ENCODE measurements around the gene RBMS1.
"Not testable (repeated sequence)": the region's sequence is repeated elsewhere in the genome, so short reads cannot be mapped to it uniquely, and the experiment has no call there.

The RBMS1 gene

DNA sequence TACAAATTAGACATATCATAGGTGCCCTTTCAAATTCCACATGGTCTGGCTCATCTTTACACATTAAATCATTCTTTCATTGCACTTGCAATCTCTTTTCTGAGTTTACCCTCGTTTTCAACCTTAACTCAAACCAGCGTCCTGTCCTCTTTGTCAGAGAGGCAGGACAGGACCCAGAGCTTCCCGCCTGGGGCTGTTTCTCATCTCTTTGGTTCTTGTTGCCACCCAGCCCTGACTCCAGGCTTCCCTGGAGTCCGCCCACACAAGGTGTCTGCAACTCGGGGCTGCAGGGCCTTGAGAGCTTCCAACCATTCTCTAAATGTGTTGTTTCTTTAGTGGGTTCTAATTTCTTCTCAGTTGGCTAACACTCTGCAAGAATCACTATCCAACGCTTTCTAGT is 24.4 kb downstream of the RBMS1 start:
- no peak for DNase-seq

DNA sequence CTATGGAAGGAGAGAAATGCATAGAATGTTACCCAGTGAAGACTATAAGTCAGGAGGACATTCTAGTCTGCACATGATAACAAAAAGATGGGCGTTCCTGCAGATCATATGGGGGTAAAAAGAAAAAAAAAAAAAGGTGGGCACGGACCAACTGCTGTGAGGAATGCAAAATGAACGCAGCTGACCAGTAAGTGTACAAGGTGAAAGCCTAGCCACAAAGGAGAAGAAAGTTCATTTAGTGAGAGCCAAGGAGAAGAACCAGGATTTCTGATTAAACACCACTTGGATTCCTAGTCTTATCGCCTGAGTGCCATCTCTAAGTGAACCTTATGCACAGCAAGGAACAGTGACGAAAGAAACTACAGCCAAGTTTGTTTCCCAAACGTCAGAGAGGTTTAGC is 26.5 kb downstream of the RBMS1 start:
- DNase-seq = no peak

DNA sequence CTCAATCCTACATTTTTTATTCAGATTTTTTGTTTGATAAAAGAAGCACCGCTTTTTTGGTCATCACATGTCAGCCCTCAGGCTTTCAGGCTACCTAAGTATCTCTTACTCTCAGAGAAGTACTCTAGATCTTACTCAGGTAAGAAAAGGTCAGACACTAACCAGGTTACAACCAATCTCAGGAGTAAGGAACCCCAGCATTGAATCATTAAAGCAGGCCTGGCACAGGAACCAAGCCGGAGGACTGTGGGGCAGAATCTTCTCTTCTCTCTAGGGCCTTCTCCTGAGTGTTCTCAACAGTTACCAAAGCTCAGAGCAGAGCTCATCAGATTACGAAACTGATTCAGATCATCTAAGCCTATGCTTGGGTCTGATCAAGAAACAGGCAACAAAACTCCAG is 28.2 kb downstream of the RBMS1 start:
- no peak for DNase-seq

DNA sequence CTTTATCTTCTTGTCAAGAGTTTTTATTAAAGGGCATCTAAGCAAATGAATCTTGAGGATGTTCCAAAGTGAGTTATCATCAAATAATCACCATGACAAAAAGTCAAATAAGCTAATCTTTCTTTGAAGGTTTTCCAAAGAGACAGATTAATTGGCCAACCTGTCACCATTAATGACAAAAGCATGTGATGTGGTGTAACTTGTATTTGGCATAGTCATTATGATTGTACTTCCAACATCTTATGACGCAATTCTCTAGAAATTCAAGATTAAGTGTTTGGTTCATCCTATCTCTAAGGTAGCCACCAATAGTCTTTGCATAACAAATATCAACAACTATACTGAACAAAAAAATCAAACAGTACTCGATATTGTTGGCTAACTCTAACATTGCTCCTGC is 28.6 kb downstream of the RBMS1 start:
- no peak for DNase-seq

DNA sequence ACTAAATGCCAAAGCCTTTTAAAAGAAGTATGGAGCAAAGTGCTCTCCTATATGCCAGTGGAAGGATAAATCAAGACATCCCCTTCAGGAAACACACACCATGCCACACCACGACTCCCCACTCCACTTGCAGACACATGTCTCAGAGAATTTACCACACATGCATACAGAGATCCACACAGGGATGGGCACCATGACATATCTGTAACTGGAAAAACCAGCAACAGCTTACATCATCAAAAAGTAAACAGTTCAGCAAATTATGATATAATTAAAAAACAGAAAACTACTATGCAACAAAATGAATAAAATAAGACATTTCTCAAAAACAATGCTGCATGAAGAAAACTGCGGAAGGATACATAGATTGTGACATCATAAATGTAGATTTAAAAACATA is 29.6 kb downstream of the RBMS1 start:
- no peak for DNase-seq

DNA sequence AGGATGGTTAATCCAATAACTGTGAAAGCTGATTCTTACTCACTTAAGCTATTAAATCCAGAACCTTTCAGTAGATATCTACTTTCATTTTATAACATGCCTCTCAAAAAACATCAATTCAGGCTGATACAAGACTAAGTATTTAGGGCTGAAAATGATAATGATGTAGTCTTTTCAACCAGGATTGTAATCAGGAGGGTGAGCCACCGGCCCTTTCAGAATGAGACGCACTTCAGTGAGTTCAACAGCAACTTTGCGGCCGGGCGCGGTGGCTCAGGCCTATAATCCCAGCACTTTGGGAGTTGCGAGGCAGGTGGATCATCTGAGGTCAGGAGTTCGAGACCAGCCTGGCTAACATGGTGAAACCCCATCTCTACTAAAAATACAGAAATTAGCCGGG is 30.4 kb downstream of the RBMS1 start:
- no peak for DNase-seq

DNA sequence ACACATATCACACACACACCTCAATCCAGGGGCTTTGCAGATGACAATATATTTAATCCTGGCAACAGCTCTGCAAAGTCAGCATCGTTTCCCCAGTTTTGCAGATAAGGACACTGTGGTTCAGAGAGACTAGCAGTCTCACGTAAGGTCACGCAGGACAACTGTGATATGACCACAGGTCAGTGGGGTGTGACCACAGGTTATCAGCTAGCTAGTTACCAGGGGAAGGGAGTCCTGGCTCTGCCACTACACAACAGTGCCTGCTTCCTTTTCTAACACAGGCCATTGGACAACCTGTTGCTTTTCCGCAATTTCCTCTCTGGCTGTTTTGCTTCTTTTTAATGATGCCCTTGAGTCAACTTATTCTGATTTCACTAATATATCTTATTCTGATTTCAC is 33.3 kb downstream of the RBMS1 start:
- DNase-seq = no peak

DNA sequence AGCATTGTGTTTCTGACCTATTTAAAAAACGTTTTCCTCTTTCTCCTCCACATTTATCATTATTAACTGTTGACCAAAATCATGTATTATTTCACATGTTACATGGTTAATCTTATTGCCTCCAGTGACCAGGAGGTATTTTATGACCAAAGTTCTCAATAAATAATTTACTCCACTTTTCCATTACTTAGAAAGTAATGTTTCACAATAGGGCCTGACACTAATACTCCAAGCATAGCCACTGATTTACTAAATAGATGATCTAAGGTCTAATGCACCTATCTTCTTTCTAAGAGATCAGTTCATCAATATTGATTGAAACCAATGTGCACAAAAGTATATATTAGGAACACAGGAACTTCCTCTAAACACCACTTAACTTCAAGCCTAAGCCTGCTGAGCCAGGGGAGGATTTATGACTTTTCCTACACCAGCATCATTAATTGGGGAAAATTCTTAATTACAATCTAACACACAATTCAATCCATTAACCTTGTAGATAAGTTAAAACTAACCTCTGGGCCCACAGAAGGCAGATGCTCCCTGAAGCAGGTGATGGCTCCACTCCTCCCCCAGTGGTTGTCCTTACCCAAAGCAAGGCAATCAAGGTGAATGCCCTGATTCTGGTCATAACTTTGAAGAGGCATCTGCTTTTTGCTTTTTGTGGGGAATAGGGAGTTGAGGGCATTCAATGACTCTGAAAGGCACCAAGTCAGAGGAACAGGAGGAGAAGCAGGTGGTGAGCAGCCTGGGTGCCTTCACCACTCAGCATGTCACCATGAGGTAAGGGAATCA is 33.9 kb downstream of the RBMS1 start:
- DNase-seq = no peak

DNA sequence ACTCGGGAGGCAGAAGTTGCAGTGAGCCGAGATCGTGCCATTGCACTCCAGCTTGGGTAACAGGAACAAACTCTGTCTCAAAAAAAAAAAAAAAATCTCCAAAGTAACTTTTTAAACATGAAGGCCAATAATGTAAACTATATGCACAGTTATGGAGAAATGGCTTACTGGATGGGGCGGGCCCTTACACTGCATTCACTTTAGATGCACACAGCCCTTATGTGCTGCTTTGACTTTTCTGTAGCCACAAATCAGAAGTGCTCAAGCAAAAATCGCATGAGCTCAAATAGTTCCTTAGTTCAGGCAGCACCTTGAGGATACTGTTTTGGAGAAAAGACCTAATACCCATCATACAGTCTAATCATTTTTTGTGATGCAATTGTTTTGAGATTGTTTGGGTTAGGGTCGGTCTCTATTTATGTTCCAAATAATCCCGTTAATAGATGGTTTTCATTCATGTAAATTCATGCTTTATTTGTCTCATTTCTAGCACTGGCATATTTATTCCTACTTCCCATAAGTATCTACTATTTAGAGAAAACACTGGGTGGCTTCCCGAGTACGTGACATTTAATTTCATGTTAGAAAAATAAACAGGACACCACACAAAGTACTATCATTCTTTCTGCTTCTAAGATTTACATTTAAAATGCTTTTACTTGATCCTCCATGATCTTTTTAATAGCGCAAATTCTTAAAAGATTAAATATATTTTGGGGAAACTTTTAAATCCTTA is 34.7 kb downstream of the RBMS1 start:
- no peak for DNase-seq

DNA sequence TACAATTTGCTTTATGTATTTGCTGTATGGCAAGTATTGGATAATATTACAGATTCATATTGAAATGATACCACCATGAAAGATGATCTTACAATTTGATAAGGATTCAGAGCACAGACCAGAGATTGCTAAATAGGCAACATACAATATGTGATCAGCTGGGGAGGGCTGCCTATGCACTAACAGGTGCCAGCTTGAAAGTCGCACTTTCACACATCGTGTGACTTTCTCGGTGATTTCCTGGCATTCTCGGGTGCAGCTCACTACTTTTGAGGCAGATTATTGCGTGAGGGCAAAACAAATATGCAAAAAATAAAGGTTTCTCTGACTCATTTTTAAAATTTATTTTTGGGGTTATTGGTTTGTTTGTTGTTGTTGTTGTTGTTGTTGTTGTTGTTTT is 36.0 kb downstream of the RBMS1 start:
- no peak for DNase-seq

DNA sequence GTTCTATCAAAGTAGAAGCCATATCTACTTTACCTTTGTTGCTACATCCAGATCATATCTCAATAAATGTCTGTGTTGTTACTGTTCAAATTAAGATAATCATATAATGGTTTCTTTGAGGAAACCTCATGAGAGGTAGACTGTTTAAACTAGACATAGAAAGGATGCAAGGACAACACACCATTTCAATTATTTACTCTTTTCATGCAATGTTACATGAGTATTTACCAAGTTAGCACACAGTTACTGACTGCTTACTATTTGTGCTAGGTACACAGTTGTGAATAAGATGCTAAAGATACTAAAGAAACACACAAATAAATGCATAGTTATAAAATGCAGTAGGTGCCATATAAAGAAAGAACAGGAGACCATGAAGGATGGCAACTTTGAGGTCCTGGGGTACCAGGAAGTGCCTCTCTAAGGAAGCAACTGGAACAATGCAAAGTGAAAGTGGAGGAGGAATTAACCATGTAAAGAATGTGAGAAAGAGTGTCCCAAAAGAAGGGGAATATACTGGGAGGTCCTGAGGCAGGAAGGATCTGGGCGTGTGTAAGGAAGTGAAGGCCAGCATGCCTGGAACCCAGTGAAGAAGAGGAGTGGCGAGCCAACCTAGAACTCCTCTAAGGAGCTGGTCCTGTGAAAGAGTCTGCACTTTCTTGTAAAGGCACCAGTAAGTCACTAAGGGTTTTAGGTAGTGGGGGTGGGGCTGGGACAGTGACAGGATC is 39.4 kb downstream of the RBMS1 start:
- no peak for DNase-seq

DNA sequence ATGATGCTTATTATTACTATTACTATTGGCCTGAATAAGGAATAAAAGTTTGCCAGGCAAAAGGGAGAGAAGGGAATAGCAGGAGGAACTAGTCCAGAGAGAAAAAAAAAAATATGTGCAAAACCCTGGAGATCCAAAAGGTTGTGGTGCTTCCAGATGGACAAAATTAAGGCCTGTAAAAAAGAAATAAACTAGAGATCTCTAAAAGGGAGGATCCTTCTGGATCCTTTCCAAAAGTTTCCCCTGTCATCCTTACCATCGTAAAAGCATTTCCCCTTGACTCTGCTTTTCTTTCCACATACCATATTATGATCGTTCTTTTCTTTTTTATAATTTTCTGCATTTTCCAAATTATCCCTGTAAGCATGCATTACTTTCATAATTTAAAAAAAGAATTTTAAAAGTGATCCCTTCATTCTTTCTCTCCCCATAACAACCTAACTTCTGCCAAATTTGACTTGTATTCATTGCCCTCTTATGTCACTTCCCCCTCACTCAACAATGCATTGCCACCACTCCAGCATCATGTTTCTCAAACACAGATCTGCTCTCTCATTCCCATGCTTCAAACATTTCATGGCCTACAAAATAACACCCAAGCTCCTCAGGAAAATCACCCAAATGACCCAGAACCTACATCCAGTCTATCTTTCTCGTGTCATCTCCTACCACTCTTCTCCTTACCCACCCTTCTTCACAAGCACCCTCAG is 40.3 kb downstream of the RBMS1 start:
- DNase-seq = no peak

DNA sequence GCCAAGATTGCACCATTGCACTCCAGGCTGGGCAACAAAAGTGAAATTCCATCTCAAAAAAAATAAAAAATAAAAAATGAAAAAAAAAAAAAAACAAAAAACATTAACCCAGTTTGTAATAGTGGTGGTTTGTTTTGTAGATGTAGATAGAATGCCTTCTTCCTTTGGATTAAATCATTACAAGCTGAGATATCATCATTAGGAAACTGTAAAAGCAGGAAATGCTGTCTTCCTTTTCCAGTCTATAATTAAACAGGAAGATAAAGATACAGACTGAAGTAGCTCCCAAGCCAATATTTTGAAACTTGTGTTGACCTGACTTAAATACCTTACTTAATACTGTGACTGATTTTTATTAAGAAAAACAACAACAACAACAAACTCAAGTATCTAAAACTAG is 43.1 kb downstream of the RBMS1 start:
- no peak for DNase-seq

DNA sequence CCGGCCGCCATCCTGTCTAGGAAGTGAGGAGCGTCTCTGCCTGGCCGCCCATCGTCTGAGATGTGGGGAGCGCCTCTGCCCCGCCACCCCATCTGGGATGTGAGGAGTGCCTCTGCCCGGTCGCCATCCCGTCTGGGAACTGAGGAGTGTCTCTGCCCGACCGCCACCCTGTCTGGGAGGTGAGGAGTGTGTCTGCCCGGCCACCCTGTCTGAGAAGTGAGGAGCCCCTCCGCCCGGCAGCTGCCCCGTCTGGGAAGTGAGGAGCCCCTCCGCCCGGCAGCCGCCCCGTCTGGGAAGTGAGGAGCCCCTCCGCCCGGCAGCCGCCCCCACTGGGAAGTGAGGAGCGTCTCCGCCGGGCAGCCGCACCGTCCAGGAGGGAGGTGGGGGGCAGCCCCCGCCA is 44.8 kb downstream of the RBMS1 start:
- DNase-seq = not testable (repeated sequence)

DNA sequence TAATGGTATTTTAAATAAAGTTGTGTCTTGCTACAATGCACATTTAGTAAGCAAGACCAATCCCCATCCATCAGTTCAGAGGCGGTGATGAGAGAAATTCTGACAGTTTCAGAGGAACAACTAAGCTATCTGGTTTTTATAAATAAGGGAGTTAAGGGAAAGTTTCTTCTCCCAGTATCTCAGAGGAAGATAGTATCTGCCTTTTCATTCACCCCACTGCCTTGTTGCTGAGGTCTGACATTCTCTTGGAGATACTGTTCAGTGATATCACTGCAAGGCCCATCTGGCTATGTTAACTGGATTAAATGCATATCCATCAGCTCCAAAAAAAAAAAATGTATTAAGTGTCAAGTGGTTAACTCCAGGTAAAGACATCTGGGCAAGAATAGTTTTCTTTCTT is 47.9 kb downstream of the RBMS1 start:
- DNase-seq = no peak

DNA sequence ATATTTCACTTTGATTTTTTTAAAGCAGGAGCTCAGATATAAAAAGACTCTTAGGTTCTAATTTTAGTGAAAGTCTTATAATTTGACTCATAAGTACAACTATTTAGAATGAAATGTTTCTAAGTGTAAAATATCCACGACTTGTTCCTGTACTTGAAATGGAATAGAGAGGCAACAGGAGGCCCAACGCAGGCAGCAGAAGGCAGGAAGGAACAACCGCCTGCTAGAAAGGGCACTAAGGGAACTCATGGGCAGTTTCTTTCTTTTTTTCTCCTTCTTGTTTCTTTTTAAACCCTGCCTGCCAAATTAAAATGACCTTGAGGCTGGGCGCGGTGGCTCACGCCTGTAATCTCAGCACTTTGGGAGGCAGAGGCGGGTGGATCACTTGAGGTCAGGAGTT is 51.0 kb downstream of the RBMS1 start:
- no peak for DNase-seq

DNA sequence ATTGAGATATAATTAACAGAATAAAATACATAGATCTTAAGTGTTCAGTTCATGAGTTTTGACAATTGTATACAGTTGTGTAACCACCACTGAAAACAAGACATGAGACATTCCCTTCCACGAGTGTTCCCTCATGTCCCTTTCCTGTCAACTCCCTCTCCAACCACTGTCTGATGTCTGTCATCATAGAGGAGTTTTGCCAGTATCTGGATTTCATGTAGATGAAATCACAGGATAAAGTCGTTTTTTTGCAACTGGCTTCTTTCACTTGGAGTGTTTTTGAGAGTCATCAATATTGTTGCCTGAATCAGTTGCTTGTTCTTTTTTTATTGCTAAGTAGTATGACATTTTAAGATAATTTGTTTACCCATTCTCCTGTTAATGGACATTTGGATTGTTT is 52.7 kb downstream of the RBMS1 start:
- no peak for DNase-seq

DNA sequence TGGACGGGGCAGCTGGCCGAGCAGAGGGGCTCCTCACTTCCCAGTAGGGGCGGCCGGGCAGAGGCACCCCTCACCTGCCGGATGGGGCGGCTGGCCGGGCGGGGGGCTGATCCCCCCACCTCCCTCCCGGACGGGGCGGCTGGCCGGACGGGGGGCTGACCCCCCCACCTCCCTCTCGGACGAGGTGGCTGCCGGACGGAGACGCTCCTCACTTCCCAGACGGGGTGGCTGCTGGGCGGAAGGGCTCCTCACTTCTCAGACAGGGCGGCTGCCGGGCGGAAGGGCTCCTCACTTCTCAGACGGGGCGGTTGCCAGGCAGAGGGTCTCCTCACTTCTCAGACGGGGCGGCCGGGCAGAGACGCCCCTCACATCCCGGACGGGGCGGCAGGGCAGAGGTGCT is 54.6 kb downstream of the RBMS1 start:
- not testable (repeated sequence) for DNase-seq

DNA sequence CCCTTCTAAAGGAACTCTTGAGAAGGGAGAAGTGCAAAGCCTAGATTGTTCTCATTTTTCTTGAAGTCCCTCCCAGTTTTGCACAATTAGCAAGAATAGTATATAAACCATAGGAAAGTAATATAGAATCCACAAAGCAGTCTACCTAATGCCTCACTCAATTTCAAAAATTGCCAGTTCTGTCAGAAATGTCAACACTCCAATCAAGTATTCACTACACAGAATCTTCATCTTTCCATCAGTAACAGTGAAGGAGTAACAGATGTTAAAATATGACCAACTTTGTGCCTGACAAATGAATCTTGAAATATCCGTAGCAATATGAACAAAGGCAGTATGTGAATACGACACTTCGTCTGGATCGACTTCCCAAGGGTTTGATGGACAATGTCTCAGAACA is 56.3 kb downstream of the RBMS1 start:
- DNase-seq = no peak

DNA sequence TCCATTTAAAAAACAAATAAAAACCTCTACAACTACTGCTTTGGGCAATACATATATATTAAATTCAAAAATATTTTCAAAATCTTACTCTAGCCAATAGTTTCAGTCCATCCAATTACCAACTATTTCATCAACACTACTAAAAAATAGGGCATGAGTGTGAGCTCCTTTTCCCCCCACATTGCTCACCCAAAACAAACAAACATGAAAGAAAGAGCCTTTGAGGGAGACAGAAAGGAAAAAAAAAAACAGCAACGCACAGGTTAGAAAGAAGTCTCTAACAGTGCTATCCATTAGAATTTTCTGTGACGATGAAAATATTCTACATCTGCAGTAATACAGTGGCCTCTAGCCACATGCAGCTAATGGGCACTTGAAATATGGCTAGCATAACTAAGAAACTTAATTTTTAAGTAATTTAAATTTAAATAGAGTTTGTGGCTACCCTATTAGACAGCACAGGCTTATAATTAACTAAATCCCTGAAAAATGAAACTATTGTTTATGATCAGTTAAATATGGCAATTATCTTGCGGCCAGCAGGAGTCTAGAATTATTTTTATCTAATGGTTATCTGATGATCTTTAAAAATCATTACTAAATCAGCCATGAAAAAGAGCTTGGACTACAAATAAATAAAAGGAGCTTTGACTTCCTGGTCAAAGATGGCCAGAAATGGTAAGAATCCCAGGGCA is 59.2 kb downstream of the RBMS1 start:
- DNase-seq = no peak

DNA sequence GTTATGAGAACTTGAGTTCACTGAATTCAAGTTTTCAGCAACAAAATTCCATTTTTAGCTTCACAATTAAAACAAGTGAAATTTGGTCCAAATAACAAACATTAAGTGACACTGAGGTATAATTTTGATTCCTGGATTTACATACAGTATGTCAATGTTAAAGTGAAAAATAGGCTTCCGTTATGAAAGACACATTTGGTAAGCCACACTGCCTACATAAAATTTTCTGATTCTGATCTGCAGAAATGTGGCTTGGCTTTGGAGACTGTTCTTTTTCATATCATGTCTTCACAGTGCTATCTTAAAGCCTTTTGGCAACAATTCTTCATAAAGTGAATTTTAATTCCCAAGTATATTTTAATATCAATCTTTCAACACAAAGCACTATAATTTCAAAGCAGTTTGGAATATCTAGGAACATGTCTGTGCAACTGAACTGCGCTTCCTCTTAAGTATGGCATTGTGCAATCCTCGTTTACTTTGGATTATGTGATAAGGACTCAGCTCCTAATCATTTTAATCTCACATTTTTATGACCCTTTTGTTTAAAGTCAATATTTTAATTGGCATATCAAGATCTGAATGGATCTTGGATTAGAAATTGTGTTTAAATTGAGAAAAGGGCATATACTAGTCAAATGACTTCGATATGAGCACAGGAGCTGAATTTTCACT is 60.0 kb downstream of the RBMS1 start:
- DNase-seq = no peak

DNA sequence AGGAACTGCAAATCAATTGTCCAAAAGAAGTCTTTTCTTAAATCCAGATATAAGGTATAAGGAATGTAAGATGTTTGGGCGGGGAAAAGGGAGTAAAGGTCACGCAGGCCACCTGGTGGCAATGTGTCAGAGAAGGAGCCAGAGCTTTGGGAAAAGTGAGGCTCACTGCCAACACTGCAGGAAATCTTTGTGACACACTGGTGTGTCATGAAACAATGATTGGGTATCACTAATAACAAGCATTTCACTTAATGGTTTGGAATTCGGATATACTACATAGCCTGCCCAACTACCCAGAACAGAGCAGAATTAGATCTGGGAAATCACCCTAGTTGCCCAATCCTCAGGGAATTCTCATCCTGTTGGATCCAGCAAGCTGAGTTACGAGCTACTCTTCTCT is 61.0 kb downstream of the RBMS1 start:
- no peak for DNase-seq

Measured in CD4-positive, alpha-beta T cell treated with Interleukin-15 for 1 hour (primary cell).